Measurements from ENCODE around the gene COL4A1.

COL4A1 gene

DNA sequence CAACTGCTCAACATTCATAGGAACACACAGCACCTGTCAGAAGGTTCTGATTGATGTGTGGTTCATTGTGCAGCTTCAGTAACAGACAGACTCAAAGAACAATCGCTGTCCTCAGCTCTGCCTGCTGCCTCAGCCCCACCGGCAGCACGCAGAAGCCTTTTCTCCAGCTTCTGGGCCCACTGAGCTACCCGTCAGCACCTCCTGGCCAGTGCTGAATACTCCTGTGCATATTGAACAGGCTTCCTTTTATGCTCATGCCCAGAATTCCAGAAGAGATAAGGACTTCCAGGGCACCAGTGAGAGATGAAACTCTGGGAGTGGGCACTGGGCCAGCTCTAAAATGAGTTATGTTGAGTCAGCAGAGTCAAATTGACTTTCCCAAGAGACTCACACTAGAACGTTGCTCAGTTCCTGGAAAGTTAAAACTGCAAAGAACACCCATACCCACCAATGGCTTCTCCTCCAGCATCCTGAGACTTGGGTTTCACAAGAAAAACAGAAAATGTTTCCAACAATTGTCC is 119.3 kb downstream of the COL4A1 start:
- DNase-seq: no peak

- DNase-seq: no peak
These were observed 120.6 kb downstream of the COL4A1 start for GRCh38 chr13:110186231-110186855.

DNA sequence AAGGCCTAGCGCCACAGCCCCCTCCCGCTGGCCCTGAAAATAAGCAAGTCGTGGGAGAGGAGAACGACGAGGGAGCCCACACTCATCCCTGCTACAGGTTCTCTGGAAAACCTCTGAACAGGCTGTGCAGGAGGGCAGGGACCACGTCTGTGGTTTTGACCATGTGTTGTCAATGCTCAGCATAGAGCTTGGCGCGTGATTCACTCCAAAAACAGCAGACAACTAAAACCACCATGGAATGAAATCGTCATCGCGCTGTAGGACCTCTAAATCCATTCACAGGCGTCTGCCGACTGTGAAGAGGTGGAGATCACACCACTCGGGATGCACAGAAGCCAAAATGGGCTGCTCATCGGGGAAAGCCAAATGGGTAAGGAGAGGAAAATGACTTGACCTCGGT is 121.3 kb downstream of the COL4A1 start:
- DNase-seq: no peak

GRCh38 chr13:110183910-110184309 is 123.0 kb downstream of the COL4A1 start:
- DNase-seq: no peak

DNA sequence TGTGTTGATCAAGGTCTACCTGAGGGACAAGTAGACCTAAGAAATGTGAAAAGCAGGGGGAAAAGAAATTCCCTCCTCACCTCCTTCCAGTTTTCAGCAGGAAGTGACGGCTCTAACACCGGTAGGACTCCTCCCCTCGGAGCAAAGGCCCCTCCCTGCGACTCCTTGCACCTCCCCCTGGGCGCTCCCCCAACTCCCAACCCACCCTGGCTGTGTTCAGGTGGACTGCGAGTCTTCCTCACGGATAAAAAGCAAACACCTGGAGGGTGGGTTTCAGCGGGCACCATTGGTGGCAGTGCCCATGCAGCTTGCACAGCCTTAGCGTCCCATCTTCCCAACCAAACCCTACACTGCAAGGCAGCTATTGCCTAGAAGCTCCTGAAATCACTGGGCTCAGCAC is 124.5 kb downstream of the COL4A1 start:
- no peak for DNase-seq

DNA sequence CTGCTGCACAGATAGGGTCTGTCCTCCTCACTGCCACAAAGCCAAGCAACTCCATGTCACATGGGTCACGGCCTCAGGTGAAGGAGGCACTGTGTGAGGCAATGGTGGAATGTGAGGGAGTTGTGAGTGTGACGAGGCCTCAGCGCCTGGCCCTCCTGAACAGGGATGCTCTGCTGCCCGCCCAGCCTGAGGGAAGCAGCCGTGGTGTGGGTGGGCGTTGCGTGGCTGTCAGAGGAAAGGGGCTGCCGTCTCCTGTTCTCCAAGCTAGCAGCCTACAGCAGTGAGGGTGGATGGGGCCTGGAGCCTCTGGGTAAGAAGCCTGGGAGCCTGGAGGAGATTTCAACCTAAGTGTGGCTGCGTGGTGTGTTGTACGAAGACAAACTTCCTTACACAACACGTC is 125.0 kb downstream of the COL4A1 start:
- no peak for DNase-seq

- DNase-seq: no peak
These were observed 127.2 kb downstream of the COL4A1 start for GRCh38 chr13:110179857-110180147.

DNA sequence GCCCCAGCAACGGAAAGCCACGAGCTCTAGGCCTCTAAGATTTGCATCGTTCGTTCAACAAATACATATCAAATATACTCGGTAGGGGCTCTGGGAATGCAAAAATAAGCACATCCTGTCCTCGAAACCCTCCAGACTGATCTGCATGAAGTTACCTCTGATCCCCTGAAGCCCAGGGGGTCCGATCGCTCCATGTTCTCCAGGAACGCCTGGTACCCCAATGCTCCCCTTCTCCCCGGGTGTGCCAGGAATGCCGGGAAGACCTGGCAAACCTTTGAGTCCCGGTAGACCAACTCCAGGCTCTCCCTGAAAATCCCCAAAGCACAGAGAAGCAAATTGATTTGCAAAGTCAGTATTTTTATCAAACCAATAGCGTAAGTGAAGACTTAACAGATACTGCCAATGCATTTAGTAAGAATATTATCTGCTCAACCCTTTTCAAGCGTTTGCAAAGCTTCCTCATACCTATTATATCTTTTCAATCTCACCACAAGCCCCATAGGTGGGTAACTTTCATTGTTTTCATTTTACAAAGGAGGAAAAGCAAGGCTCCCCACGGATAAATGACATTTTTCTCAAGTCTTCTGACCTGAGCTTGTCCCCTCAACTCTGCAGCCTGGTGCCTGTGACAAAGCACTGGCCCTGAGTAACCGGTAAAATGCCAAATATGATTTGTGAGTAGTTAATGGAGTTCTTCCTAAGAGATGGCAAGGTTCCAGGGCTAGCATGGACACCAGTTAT is 127.7 kb downstream of the COL4A1 start:
- no peak for DNase-seq

DNA sequence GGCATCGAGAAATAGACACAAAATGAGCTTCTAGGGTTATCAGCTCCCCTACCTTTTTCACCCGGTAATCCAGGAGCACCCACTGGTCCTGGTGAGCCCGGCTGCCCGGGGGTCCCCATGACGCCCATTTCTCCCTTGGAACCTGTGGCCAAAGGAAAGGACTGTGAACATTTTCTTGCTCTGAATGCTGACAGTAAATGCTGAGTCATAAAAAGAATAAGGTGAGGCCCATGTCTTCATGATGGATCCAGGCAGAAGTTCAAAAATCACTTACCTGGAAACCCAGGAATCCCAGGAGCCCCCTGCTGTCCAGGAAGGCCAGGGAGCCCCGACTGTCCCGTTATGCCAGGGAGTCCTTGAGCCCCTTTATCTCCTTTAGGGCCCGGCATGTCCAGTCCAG is 129.2 kb downstream of the COL4A1 start:
- DNase-seq: no peak

GRCh38 chr13:110176431-110176830 is 130.5 kb downstream of the COL4A1 start:
- no peak for DNase-seq

DNA sequence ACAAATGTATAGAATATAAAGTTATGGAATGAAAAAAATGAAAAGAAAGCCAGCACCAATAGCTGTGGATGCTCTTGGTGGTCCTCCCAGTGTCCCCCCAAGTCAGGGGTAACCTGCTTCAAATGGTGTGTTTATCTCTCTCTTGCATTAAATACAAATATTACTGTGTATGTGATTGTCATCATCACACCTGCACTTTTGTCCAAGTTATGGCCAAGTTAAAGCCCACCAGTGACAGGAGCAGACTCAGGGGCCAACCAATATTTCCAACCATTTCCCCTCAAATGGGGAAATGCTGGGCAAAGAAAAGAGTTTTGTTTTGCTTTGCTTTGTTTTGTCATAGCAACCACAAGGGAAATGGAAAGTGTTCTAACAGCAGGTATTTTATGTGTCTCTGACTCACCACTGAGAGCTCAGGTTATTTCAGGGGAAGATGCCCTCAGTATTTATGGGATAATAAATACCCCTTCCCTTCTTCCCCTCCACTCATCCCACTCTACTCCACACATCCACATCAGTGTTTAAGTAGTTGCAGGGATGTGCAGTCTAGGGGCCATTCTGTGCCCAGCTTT is 133.6 kb downstream of the COL4A1 start:
- no peak for DNase-seq

DNA sequence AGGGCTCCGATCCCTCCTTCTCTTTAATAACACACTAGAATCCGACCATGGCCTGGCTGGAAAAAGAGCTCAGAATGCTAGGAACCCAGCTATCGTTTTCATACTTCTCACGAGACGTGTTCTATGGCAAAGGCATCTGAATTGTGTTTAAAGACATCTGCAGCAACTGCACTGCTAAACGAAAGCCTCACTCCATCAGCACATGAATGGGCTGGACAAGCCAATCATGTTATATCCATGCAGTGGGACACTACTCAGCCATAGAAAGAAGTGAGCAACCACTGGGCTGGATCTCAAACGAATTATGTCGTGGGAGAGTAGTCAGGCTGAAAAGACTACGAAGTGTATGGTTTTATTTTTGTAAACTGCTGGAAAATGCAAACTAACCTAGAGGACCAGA is 136.1 kb downstream of the COL4A1 start:
- DNase-seq: no peak

- DNase-seq: no peak
These were observed 136.8 kb downstream of the COL4A1 start for GRCh38 chr13:110170020-110170790.

DNA sequence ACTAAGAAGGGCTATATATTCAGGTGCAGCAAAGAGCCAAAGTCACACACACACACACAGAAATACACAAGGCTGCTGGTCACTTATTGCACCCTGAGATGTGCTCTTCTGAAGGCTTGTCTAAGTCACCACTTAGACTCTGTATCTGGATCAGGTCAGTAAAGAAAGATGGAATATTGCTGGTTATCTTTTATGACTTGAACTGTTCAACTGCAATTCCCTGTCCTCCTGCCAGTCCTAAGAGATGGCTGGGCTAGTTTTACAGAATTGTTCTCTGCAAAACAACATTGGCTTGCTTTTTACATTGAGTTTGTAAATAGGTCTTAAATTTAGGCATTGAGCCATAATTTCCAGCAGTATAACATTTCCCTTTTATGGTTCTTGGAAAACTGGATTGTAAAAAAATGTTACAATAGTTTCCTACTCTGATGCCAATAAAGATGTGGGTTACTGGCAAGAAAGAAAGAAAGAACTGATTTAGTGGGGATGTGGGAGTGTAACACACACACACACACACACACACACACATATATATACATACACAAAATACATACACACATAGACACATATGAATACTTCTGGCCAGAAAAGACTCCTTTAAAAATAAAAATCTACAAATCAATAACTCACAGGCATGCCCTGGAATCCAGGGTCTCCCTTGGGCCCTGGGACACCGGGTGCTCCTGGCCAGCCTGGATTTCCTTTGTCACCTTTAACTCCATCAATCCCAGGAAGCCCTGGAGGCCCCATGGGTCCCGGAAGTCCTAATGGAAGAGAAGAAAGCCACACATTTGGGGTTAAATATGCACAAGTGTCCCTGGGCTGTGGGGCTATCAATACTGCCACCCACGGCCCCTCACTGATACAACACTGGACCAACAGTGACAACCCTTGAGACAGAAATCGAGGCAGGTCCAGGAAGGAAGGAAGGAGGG is 137.7 kb downstream of the COL4A1 start:
- DNase-seq: no peak

DNA sequence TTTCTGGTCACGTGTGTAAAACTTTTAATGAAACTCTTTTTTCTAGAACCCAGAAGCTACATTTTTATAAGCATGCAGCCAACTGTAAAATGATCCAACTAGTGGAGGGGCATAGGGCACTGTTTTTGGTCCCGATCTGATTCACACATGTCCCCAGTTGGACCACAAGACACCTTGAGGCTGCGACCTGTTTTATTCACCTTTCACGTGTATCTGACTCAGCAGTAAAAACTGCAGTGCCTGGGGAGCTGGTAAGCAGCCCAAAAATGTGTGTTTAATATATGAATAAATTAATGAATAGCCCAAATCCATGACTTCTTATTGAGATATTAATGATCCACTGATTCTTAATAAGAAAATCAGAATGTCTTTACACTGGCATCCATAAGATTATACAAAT is 140.4 kb downstream of the COL4A1 start:
- DNase-seq: no peak

DNA sequence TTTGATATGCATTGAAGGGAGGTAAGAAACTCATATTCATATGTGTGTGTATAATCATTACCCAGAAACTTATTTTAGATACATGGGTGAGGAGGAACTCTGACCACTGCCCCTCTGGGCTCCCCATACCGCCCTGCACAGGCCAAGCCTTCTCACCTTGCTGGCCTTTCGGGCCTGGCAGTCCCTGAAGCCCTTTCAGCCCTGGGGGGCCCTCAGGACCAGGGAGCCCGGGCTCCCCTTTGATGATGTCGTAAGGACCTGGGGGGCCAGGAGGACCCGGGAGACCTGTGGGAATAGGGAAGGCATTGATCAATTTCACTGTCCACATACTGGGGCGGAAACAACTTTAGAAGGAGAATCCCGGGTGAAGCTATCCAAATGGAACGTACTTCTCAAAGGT is 142.3 kb downstream of the COL4A1 start:
- DNase-seq: no peak

DNA sequence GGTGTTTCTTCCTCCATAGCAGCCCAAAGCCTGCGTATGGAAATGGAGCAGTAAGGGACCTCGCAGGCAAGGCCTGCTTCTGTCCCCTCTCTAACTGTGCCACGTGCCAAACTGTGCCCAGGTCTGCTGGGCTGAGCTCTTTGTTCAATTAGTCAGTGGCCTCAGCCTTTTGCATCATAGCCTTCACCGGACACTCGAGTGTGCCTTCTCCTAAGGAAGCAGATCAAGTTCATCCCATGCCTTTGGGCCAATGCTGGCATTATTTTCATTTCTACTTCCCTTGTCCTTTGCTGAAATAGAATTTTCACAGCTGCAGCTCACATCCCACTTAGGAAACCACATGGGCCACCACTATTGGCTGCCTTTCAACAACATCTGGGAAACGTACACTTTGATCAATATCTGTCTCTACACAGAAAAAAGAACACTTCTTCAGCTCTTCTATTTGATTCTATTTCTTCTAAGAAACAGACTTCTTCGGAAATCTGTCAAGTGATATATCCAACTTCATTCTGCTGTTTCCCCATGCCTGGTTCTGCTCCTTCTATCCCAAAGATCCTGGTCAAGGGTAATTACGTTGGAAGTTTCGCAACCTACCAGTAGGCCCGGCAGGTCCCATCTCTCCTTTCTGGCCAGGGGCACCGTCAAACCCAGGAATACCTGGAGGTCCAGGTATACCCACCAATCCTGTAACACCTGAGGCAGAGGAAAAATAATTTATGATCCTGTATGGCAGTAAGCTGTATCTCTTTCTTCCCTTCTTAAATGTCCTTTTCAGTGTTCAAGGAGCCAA is 143.9 kb downstream of the COL4A1 start:
- no peak for DNase-seq

DNA sequence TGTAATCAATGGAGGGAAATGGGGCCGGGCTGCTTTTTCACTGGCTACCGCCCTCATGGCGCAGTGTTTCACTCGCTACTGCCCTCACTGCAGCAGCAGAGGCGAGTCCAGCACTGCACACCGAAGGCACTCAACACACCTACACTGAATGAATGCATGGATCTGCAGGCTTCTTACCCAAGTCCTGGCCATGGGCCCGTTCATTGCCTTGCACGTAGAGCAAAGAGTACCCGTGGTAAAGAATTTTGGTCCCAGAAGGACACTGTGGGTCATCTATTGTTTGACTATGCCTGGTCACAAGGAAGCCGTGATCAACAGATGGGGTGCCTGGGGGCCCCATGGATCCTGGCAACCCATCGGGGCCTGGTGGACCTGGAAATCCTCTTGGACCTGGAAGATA is 144.9 kb downstream of the COL4A1 start:
- DNase-seq: no peak

DNA sequence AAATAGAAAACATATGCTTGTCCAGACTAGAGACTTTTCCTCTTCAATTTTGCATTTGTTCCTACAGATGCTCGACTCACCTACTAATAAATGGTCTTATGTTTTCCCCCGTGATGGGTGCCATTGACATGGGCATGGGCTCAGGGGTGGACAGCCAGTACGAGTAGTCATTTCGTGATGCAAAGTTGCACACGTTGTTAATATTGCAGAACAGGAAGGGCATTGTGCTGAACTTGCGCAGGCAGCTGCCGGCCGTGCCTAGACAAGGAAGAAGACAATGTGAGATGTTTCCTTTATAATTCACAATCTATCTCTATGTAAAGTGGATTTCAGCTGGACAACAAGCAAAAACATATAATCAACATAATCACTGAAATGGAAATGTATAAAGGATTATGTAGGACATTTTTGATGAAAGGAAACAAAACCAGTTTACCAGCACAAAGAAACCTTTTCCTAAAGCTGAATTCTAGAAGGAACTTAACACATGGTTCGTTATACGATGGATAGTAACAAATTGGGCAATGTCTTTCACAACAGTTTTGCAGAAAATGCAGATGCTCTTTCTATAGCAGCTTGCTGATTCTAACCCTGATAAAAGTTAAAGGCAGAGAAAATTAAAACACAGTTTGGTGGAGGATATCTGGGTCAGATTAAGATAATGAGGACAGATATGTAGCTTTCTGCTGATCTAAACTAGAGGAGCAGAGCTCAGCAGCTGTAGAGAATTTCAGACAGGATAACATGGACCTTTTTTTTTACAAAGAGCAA is 145.7 kb downstream of the COL4A1 start:
- DNase-seq: no peak

- no peak for DNase-seq
These were observed 148.7 kb downstream of the COL4A1 start for GRCh38 chr13:110158226-110158625.

DNA sequence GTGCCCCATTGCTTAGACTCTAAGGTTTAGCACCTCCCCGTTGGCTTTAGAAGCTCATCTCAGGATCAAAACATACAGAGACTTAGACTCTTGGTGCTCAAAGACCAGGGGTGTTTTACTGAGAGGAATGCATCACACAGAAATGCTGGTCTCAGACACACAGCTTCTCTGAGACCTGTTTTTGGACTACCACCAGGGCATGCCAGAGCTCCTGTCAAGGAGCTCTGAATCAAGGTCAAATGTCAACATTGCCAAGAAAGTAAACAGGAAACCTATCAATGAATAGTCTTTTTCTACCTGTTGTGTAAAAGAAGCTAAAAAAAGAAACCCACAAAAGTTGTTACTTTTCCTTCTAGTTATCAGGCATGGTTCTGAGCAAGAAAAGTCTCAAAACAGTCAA is 149.2 kb downstream of the COL4A1 start:
- DNase-seq: no peak

All from NCI-H1930 (cell line).